Hair follicular keratinocyte (primary cell): ENCODE results near the gene AKAP3. TPM values are rescaled to one million over a fixed set of nuclear protein-coding genes. Genes with fewer than 3 reads are reported as not detected.

Experiments used
- total RNA-seq: library from RNA; depleted of rRNA; stranded (reverse); fragments of >200 nt; gene quantifications from 2 replicates; pipeline ENCODE4 v1.2.3, GENCODE V29; 2015

The AKAP3 gene
- 0.62 and 1.2 TPM in 2 replicates for total RNA-seq

GRCh38 chr12:4648501-4649357, at the start of gene AKAP3, which contains the start of gene NDUFA9:
TSS of gene AKAP3 (minus strand) at chr12:4649051. CDS start at chr12:4638196, 10,855 bp downstream.
TSS of gene NDUFA9 (plus strand) at chr12:4649114. CDS start at chr12:4649127, 13 bp downstream.

Other genes with a start within 250 kb of the AKAP3 start
- gene FGF6, start 203.2 kb downstream of the AKAP3 start, total RNA-seq: not detected in 2 replicates
- 10.5 and 30.1 TPM in 2 replicates for gene RAD51AP1, start 110.2 kb downstream of the AKAP3 start, total RNA-seq
- gene DYRK4, start 86.8 kb downstream of the AKAP3 start, total RNA-seq: 82.9 and 90.1 TPM in 2 replicates
- gene NDUFA9, start 63 bp upstream of the AKAP3 start, total RNA-seq: 34.0 and 57.4 TPM in 2 replicates
- gene GALNT8, start 71.3 kb upstream of the AKAP3 start, total RNA-seq: 0.11 and 0.23 TPM in 2 replicates